ENCODE data around the gene ATP8B4. TPM values are rescaled to one million over a fixed set of nuclear protein-coding genes. Genes with fewer than 3 reads are reported as not detected.
"Not testable (repeated sequence)": the region's sequence is repeated elsewhere in the genome, so short reads cannot be mapped to it uniquely, and the experiment has no call there.

ATP8B4 gene
- total RNA-seq, 1 experiment from 2014 or later = 0.24 TPM

GRCh38 chr15:50098545-50098944 is 20.5 kb downstream of the ATP8B4 start:
- no peaks in the 10 kb centered on the region for H3K4me1 Mint-ChIP-seq (ENCODE audit: low read depth, unreplicated experiment)
- H3K27me3 Mint-ChIP-seq (ENCODE audit: unreplicated experiment) = peaks cover 27% of the 10 kb centered on the region
- no TSS peak for BruUV-seq (replicated peaks)
- intact Hi-C loops (cut with micrococcal nuclease; ENCODE audit: unreplicated experiment) = no loop called here
- no peak for DNase-seq
- H3K36me3 Mint-ChIP-seq (ENCODE audit: insufficient read depth, unreplicated experiment) = no peaks in the 10 kb centered on the region
- H3K27ac Mint-ChIP-seq (ENCODE audit: unreplicated experiment) = no peak overlapping the region
- CTCF ChIA-PET = no interaction called here
- no peaks in the 10 kb centered on the region for H3K9me3 Mint-ChIP-seq (ENCODE audit: low read depth, unreplicated experiment)
- no peak overlapping the region for H3K4me3 Mint-ChIP-seq (ENCODE audit: low read depth, unreplicated experiment)
- TF ChIP-seq, protein P1, sequence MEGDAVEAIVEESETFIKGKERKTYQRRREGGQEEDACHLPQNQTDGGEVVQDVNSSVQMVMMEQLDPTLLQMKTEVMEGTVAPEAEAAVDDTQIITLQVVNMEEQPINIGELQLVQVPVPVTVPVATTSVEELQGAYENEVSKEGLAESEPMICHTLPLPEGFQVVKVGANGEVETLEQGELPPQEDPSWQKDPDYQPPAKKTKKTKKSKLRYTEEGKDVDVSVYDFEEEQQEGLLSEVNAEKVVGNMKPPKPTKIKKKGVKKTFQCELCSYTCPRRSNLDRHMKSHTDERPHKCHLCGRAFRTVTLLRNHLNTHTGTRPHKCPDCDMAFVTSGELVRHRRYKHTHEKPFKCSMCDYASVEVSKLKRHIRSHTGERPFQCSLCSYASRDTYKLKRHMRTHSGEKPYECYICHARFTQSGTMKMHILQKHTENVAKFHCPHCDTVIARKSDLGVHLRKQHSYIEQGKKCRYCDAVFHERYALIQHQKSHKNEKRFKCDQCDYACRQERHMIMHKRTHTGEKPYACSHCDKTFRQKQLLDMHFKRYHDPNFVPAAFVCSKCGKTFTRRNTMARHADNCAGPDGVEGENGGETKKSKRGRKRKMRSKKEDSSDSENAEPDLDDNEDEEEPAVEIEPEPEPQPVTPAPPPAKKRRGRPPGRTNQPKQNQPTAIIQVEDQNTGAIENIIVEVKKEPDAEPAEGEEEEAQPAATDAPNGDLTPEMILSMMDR (IDR thresholded peaks at IDR 0.05; ENCODE audit: unreplicated experiment) = no peak

- no peaks in the 10 kb centered on the region for H3K36me3 Mint-ChIP-seq (ENCODE audit: insufficient read depth, unreplicated experiment)
- DNase-seq = no peak
- no TSS peak for BruUV-seq (replicated peaks)
- intact Hi-C loops (cut with micrococcal nuclease; ENCODE audit: unreplicated experiment) = no loop called here
- TF ChIP-seq, protein P1 (IDR thresholded peaks at IDR 0.05; ENCODE audit: unreplicated experiment) = no peak
- H3K27me3 Mint-ChIP-seq (ENCODE audit: unreplicated experiment) = peaks cover 4% of the 10 kb centered on the region
- no peaks in the 10 kb centered on the region for H3K4me1 Mint-ChIP-seq (ENCODE audit: low read depth, unreplicated experiment)
- no peaks in the 10 kb centered on the region for H3K9me3 Mint-ChIP-seq (ENCODE audit: low read depth, unreplicated experiment)
- H3K4me3 Mint-ChIP-seq (ENCODE audit: low read depth, unreplicated experiment) = no peak overlapping the region
- no peak overlapping the region for H3K27ac Mint-ChIP-seq (ENCODE audit: unreplicated experiment)
- CTCF ChIA-PET = interaction anchor here (0.6 kb wide), 1 partner anchor 304 kb away, joined by 4 read pairs; no protein-coding TSS in a partner anchor
These were observed 22.9 kb downstream of the ATP8B4 start for GRCh38 chr15:50095938-50096821.

DNA sequence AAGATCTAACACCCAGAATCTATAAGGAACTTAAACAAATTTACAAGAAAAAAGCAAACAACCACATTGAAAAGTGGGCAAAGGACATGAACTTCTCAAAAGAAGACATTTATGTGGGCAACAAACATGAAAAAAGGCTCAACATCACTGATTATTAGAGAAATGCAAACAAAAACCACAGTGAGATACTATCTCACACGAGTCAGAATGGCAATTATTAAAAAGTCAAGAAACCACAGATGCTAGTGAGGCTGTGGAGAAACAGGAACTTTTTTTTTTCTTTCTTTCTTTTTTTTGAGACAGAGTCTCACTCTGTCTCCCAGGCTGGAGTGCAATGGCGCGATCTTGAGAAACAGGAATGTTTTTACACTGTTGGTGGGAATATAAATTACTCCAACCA is 29.6 kb downstream of the ATP8B4 start:
- not testable (repeated sequence) for H3K27me3 Mint-ChIP-seq (ENCODE audit: unreplicated experiment); H3K4me1 Mint-ChIP-seq (ENCODE audit: low read depth, unreplicated experiment)

GRCh38 chr15:50084932-50085331 is 34.1 kb downstream of the ATP8B4 start:
- no TSS peak for BruUV-seq (replicated peaks)
- intact Hi-C loops (cut with micrococcal nuclease; ENCODE audit: unreplicated experiment) = no loop called here
- H3K9me3 Mint-ChIP-seq (ENCODE audit: low read depth, unreplicated experiment) = peaks cover 1% of the 10 kb centered on the region
- no peak for DNase-seq
- no peaks in the 10 kb centered on the region for H3K27me3 Mint-ChIP-seq (ENCODE audit: unreplicated experiment)
- H3K27ac Mint-ChIP-seq (ENCODE audit: unreplicated experiment) = no peak overlapping the region
- H3K4me1 Mint-ChIP-seq (ENCODE audit: low read depth, unreplicated experiment) = no peaks in the 10 kb centered on the region
- no peaks in the 10 kb centered on the region for H3K36me3 Mint-ChIP-seq (ENCODE audit: insufficient read depth, unreplicated experiment)
- CTCF ChIA-PET = no interaction called here
- TF ChIP-seq, protein P1 (IDR thresholded peaks at IDR 0.05; ENCODE audit: unreplicated experiment) = no peak
- no peak overlapping the region for H3K4me3 Mint-ChIP-seq (ENCODE audit: low read depth, unreplicated experiment)

More for the DNA sequence above, 29.6 kb downstream of the ATP8B4 start:
- BruUV-seq (replicated peaks); DNase-seq; H3K27ac Mint-ChIP-seq (ENCODE audit: unreplicated experiment); H3K4me3 Mint-ChIP-seq (ENCODE audit: low read depth, unreplicated experiment); intact Hi-C loops (cut with micrococcal nuclease; ENCODE audit: unreplicated experiment); H3K9me3 Mint-ChIP-seq (ENCODE audit: low read depth, unreplicated experiment); CTCF ChIA-PET; H3K36me3 Mint-ChIP-seq (ENCODE audit: insufficient read depth, unreplicated experiment): not testable (repeated sequence)

Measured in Calu3 (cell line).